Left ventricle myocardium inferior (tissue), 1 donor: Measurements from ENCODE around the gene ADH4. TPM values are rescaled to one million over a fixed set of nuclear protein-coding genes. Genes with fewer than 3 reads are reported as not detected.
"Not testable (repeated sequence)": the region's sequence is repeated elsewhere in the genome, so short reads cannot be mapped to it uniquely, and the experiment has no call there.

Experiments
- DNase-seq: peaks from one replicate; pipeline ENCODE4 v3.0.0-alpha.2; 2020
- H3K27ac ChIP-seq: fragments of 200-600 bp; replicated peaks from 2 replicates; pipeline ENCODE4 v1.8.0; 2021
- H3K27me3 ChIP-seq: fragments of 200-600 bp; 2 replicates; pipeline ENCODE4 v1.8.0; 2021; ENCODE audit warnings: low read depth
- H3K36me3 ChIP-seq: fragments of 200-600 bp; 2 replicates; pipeline ENCODE4 v1.8.0; 2021
- H3K4me1 ChIP-seq: fragments of 200-600 bp; 2 replicates; pipeline ENCODE4 v1.8.0; 2021
- H3K4me3 ChIP-seq: fragments of 200-600 bp; 2 replicates; pipeline ENCODE4 v1.8.0; 2021; ENCODE audit warnings: mild to moderate bottlenecking, moderate library complexity
- H3K9me3 ChIP-seq: fragments of 200-600 bp; replicated peaks from 2 replicates; pipeline ENCODE4 v1.8.0; 2021
- CTCF ChIP-seq: fragments of 200-600 bp; IDR thresholded peaks from 2 replicates; pipeline ENCODE4 v1.8.0; 2021; ENCODE audit warnings: antibody characterized with exemption, mild to moderate bottlenecking, borderline replicate concordance
- intact Hi-C: fragments of 100-400 bp; cut with micrococcal nuclease; formaldehyde crosslinking; loops from one replicate; pipeline ENCODE4 v1.11.0; 2022
- total RNA-seq: library from RNA; stranded (reverse); fragmentation: NEBNext Ultra II Directional; extraction: Animal tissue kit (Norgen Biotek cat#: 25700); gene quantifications from one replicate; pipeline ENCODE4 v1.2.1, GENCODE V29; 2021
- donor health status: DM: no; HTN: yes; CAD: no; lungs with severe emphysema.

ADH4 gene
- total RNA-seq, 1 donor from 2014 or later, result not detected

- Histone ChIP-seq H3K4me1 (no peaks in the 10 kb centered on the region), H3K9me3 (no peaks in the 10 kb centered on the region), H3K36me3 (no peaks in the 10 kb centered on the region), H3K27ac (no peak overlapping the region), H3K4me3 (no peak overlapping the region), H3K27me3 (no peaks in the 10 kb centered on the region)
- TF ChIP-seq CTCF, result no peak
- DNase-seq, result no peak
- intact Hi-C loops, result no loop called here
Measured at GRCh38 chr4:99102634-99103033, 41.5 kb downstream of the ADH4 start.

- no peak overlapping the region for H3K4me3 ChIP-seq
- H3K27me3 ChIP-seq, result no peaks in the 10 kb centered on the region
- no peak for DNase-seq
- intact Hi-C loops, result no loop called here
- H3K9me3 ChIP-seq, result no peaks in the 10 kb centered on the region
- H3K27ac ChIP-seq, result no peak overlapping the region
- TF ChIP-seq CTCF, result no peak
- no peaks in the 10 kb centered on the region for H3K36me3 ChIP-seq
- H3K4me1 ChIP-seq, result no peaks in the 10 kb centered on the region
Measured at GRCh38 chr4:99100876-99101275, 43.2 kb downstream of the ADH4 start.

GRCh38 chr4:99099814-99100213 lies 44.3 kb downstream of the ADH4 start:
- intact Hi-C loops, H3K27me3 ChIP-seq, H3K4me3 ChIP-seq: not testable (repeated sequence)

GRCh38 chr4:99099311-99099710 lies 44.8 kb downstream of the ADH4 start:
- no peaks in the 10 kb centered on the region for H3K27me3 ChIP-seq
- no peak overlapping the region for H3K4me3 ChIP-seq
- no peak for DNase-seq
- no peaks in the 10 kb centered on the region for H3K36me3 ChIP-seq
- intact Hi-C loops, result no loop called here
- no peak for TF ChIP-seq CTCF
- H3K9me3 ChIP-seq, result no peaks in the 10 kb centered on the region
- H3K27ac ChIP-seq, result no peak overlapping the region
- no peaks in the 10 kb centered on the region for H3K4me1 ChIP-seq

More at GRCh38 chr4:99099814-99100213, 44.3 kb downstream of the ADH4 start:
- not testable (repeated sequence) for DNase-seq, H3K9me3 ChIP-seq, H3K27ac ChIP-seq, H3K36me3 ChIP-seq, H3K4me1 ChIP-seq

GRCh38 chr4:99091841-99092240 lies 52.3 kb downstream of the ADH4 start:
- H3K36me3 ChIP-seq, H3K4me3 ChIP-seq, DNase-seq, H3K27me3 ChIP-seq, intact Hi-C loops, H3K9me3 ChIP-seq: not testable (repeated sequence)
- Histone ChIP-seq H3K27ac (peak overlapping the region; percentile 40), H3K4me1 (peaks cover 46% of the 10 kb centered on the region)

GRCh38 chr4:99091216-99091575 lies 52.9 kb downstream of the ADH4 start:
- H3K9me3 ChIP-seq, result no peaks in the 10 kb centered on the region
- H3K4me3 ChIP-seq, result no peak overlapping the region
- H3K27me3 ChIP-seq, result no peaks in the 10 kb centered on the region
- H3K27ac ChIP-seq, result peak overlapping the region; percentile 12
- DNase-seq, result no peak
- H3K4me1 ChIP-seq, result peaks cover 53% of the 10 kb centered on the region
- intact Hi-C loops, result no loop called here
- no peaks in the 10 kb centered on the region for H3K36me3 ChIP-seq
- no peak for TF ChIP-seq CTCF
